ENCODE measurements around the gene RNF31.

DNA sequence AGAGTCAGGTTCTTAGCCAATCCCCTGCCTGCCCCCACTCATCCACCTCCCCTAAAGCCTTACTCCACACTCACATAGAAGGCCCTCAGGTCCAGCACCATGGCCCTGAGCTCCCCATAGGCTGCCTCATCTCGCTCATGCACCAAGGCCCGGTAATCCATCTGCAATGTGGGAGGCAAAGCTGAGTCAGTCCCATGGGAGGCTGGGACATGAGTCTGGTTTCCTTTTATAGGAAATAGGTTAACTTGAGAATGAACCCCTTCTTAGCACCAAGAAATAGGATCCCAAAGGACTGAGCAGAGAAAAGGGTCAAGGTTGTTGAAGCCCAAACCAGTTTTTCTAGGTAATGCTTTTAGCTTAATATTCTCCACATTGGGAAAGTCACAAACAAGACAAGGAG is 3.8 kb upstream of the RNF31 start:
- no peak for TF ChIP-seq GATA2 (IDR thresholded peaks at IDR 0.05; ENCODE audit: low read depth, low read length)
- TF ChIP-seq GATA3 (IDR thresholded peaks at IDR 0.05; ENCODE audit: low read depth, low read length) = no peak

Measured in SH-SY5Y (cell line).